GM12878 (cell line): ENCODE measurements around the gene HECTD2. TPM values are rescaled to one million over a fixed set of nuclear protein-coding genes. Genes with fewer than 3 reads are reported as not detected.

Source experiments
- ATAC-seq: fragments of 200-7000 bp; cut with Tn5 transposase; 3 replicates; pipeline ENCODE4 v1.9.1; 2020; ENCODE audit warnings: mild to moderate bottlenecking, moderate library complexity
- BruUV-seq: library from RNA; stranded (reverse); fragments of 400-500 nt; replicated peaks from 2 replicates; lab custom pipeline; 2021; lab: Mats Ljungman, UMichigan
- CTCF ChIA-PET: fragments of 300-600 bp; sonication (Branson Sonifier 250); formaldehyde crosslinking; extraction: SDS; loops from one replicate; lab custom pipeline; 2021; ENCODE audit warnings: inconsistent platforms; lab: Yijun Ruan, JAX
- POLR2A ChIA-PET: fragments of 350-600 bp; formaldehyde crosslinking; extraction: SDS; loops from one replicate; lab custom pipeline; 2021; ENCODE audit warnings: inconsistent platforms; lab: Charles Lee
- RAD21 ChIA-PET: fragments of 300-600 bp; sonication (Branson Sonifier 250); formaldehyde crosslinking; loops from one replicate; lab custom pipeline; 2023; ENCODE audit warnings: antibody characterized with exemption; ENCODE audit not compliant: unreplicated experiment; lab: Charles Lee
- SMC1A ChIA-PET: fragments of 300-600 bp; sonication (Branson Sonifier 250); formaldehyde crosslinking; loops from one replicate; lab custom pipeline; 2023; ENCODE audit not compliant: unreplicated experiment, uncharacterized antibody; lab: Charles Lee
- DNase-seq: peaks from one replicate; pipeline ENCODE4 v3.0.0-alpha.2; 2011; ENCODE audit warnings: low read depth, low spot score
- FAIRE-seq: peaks from 3 replicates; lab custom pipeline; 2011; peaks lifted over from hg19 to GRCh38; lab: Jason Lieb, UNC
- H2AFZ ChIP-seq: 2 replicates; pipeline ENCODE4 v1.6.0; 2011; ENCODE audit warnings: low read depth, low read length, control low read depth; ENCODE audit not compliant: control insufficient read depth
- H3K27ac ChIP-seq: 2 replicates; pipeline ENCODE4 v1.5.1; 2011; ENCODE audit warnings: control low read depth; ENCODE audit not compliant: control insufficient read depth, insufficient read depth
- H3K27me3 ChIP-seq, 2 experiments: replicated peaks in 1 of 2; 2 replicates each; pipeline versions ENCODE4 v1.6.0 to v1.6.1; 2011; ENCODE audit warnings: low read length in 1 of 2; ENCODE audit not compliant: control insufficient read depth in 2 of 2, insufficient read depth in 2 of 2
- H3K36me3 ChIP-seq, 2 experiments: 2 replicates each; pipeline ENCODE4 v1.5.1; 2011; ENCODE audit warnings: low read length in 1 of 2; ENCODE audit not compliant: control insufficient read depth in 2 of 2, insufficient read depth in 2 of 2
- H3K4me1 ChIP-seq: 2 replicates; pipeline ENCODE4 v1.6.1; 2011; ENCODE audit warnings: mild to moderate bottlenecking, low read length, moderate library complexity, mixed read lengths; ENCODE audit not compliant: control insufficient read depth, insufficient read depth
- H3K4me2 ChIP-seq: 2 replicates; pipeline ENCODE4 v1.6.0; 2011; ENCODE audit warnings: control low read depth; ENCODE audit not compliant: control insufficient read depth, insufficient read depth
- H3K4me3 ChIP-seq: fragments of 200-600 bp; sonication (generic); 2 replicates; pipeline ENCODE4 v1.5.1; 2016
- H3K79me2 ChIP-seq: 2 replicates; pipeline ENCODE4 v1.6.0; 2011; ENCODE audit warnings: low read length; ENCODE audit not compliant: control insufficient read depth, insufficient read depth
- H3K9ac ChIP-seq: 2 replicates; pipeline ENCODE4 v1.8.0; 2011; ENCODE audit warnings: low read length, control low read depth, mixed read lengths; ENCODE audit not compliant: control insufficient read depth, insufficient read depth
- H3K9me3 ChIP-seq: replicated peaks from 3 replicates; pipeline ENCODE4 v1.5.1; 2011; ENCODE audit warnings: mild to moderate bottlenecking, low read length; ENCODE audit not compliant: control insufficient read depth, insufficient read depth
- H4K20me1 ChIP-seq: 2 replicates; pipeline ENCODE4 v1.6.0; 2011; ENCODE audit not compliant: control insufficient read depth, insufficient read depth
- CREB1 ChIP-seq: IDR thresholded peaks from 2 replicates; pipeline ENCODE4 v1.6.1; 2012; ENCODE audit warnings: low read depth, mild to moderate bottlenecking, inconsistent platforms
- ETV6 ChIP-seq, 2 experiments: fragments of 450-650 bp in 1 of 2; IDR thresholded peaks in 1 of 2; conservative IDR thresholded peaks in 1 of 2; 2 replicates each; pipeline ENCODE4 v1.6.1; 2014; ENCODE audit warnings: antibody characterized with exemption in 1 of 2, borderline replicate concordance in 1 of 2, low read depth in 1 of 2, mild to moderate bottlenecking in 1 of 2, moderate library complexity in 1 of 2
- HDAC6 ChIP-seq: fragments of 200-600 bp; sonication (generic); IDR thresholded peaks from one replicate; pipeline ENCODE4 v1.8.0; 2017; ENCODE audit warnings: antibody characterized with exemption; ENCODE audit not compliant: unreplicated experiment
- HSF1 ChIP-seq: fragments of 150-350 bp; IDR thresholded peaks from 2 replicates; pipeline ENCODE4 v1.6.1; 2014; ENCODE audit warnings: mild to moderate bottlenecking, low read depth, low read length
- IRF4 ChIP-seq: IDR thresholded peaks from 2 replicates; pipeline ENCODE4 v1.6.1; 2011; ENCODE audit warnings: low read depth, low read length
- KLF5 ChIP-seq: fragments of 450-650 bp; IDR thresholded peaks from 2 replicates; pipeline ENCODE4 v1.6.1; 2014; ENCODE audit warnings: mild to moderate bottlenecking; ENCODE audit not compliant: partially characterized antibody
- MTA3 ChIP-seq: IDR thresholded peaks from 2 replicates; pipeline ENCODE4 v1.6.1; 2012; ENCODE audit warnings: low read length, inconsistent platforms, borderline replicate concordance
- NR2C2 ChIP-seq: IDR thresholded peaks from 2 replicates; pipeline ENCODE4 v1.6.1; 2011; ENCODE audit warnings: borderline replicate concordance, low read depth; ENCODE audit not compliant: control insufficient read depth, insufficient read length
- PBX3 ChIP-seq: IDR thresholded peaks from 2 replicates; pipeline ENCODE4 v1.6.1; 2011; ENCODE audit warnings: mild to moderate bottlenecking, low read depth, low read length, moderate library complexity; ENCODE audit not compliant: insufficient replicate concordance
- YY1 ChIP-seq: IDR thresholded peaks from 2 replicates; pipeline ENCODE4 v1.6.1; 2011; ENCODE audit warnings: low read depth, mild to moderate bottlenecking, low read length
- ZNF207 ChIP-seq: fragments of 450-650 bp; IDR thresholded peaks from 2 replicates; pipeline ENCODE4 v1.6.1; 2014; ENCODE audit warnings: antibody characterized with exemption, mild to moderate bottlenecking, borderline replicate concordance
- ZNF217 ChIP-seq: fragments of 450-650 bp; IDR thresholded peaks from 2 replicates; pipeline ENCODE4 v1.6.1; 2017; ENCODE audit warnings: antibody characterized with exemption, mild to moderate bottlenecking
- ZNF592 ChIP-seq: fragments of 450-650 bp; IDR thresholded peaks from 2 replicates; pipeline ENCODE4 v1.6.1; 2017; ENCODE audit warnings: mild to moderate bottlenecking, moderate library complexity
- whole genome bisulfite sequencing: methylation state at CpG from one replicate; pipeline ENCODE4 v1.1.6; 2016; ENCODE audit warnings: low lambda C conversion rate; ENCODE audit not compliant: insufficient replicate concordance, insufficient coverage; ENCODE audit errors: missing lambda C conversion rate; 5-methylcytosine and 5-hydroxymethylcytosine counted together
- in situ Hi-C: fragments of 300-500 bp; cut with MboI; formaldehyde crosslinking; loops from 9 replicates; pipeline ENCODE4 v1.14.3; 2018; ENCODE audit warnings: mixed read lengths
- intact Hi-C: fragments of 100-400 bp; cut with micrococcal nuclease; formaldehyde crosslinking; loops from one replicate; pipeline ENCODE4 v1.14.2; 2022; ENCODE audit not compliant: unreplicated experiment
- polyA plus RNA-seq, 11 experiments: library from polyadenylated mRNA; depleted of rRNA in 4 of 11; unstranded in 6 of 11; stranded (reverse) in 5 of 11; fragments of >200 nt; fragmentation: Nextera tagmentation in 4 of 11; fragmentation: Illumina TruSeq in 1 of 11; extraction: Ambion mirVana in 4 of 11; extraction: Trizol in 1 of 11; gene quantifications; 1 replicate in 1 of 11; 2 replicates in 10 of 11; pipeline versions ENCODE4 v1.2.1 to v1.2.3, GENCODE V29; 2011 to 2016; ENCODE audit warnings: inconsistent platforms in 2 of 11, missing spikeins in 2 of 11, low read depth in 1 of 11
- total RNA-seq, 4 experiments: library from RNA; depleted of rRNA in 3 of 4; stranded (reverse); fragments of >200 nt in 3 of 4; fragmentation: Illumina TruSeq in 1 of 4; extraction: Trizol in 1 of 4; gene quantifications; 2 replicates each; pipeline versions ENCODE4 v1.2.1 to v1.2.3, GENCODE V29; 2013 to 2021

Gene HECTD2
- total and polyA plus RNA-seq, 10 of the 15 experiments (the other 5 are each of a cell fraction or from before 2014, with no cell fraction given), result 0.87 to 3.0 (median 1.7) TPM

GRCh38 chr10:91367558-91367957 lies 42.6 kb upstream of the HECTD2 start:
- Histone ChIP-seq H3K4me3 (no peak overlapping the region), H4K20me1 (no peaks in the 10 kb centered on the region), H3K36me3 (no peaks in the 10 kb centered on the region), H3K9me3 (no peaks in the 10 kb centered on the region), H2AFZ (no peak overlapping the region), H3K9ac (no peak overlapping the region), H3K79me2 (no peaks in the 10 kb centered on the region), H3K4me2 (no peak overlapping the region), H3K27ac (no peak overlapping the region), H3K27me3 (no peaks in the 10 kb centered on the region), H3K4me1 (no peaks in the 10 kb centered on the region)
- WGBS, result 48% methylated on average over 2 of the region's 2 CpGs
- SMC1A ChIA-PET, result interaction anchor here (0.8 kb wide), 1 partner anchor 69 kb away, joined by 3 read pairs; no protein-coding TSS in a partner anchor
- no peak for FAIRE-seq
- intact Hi-C loops, result loop anchor here (5.0 kb wide), 1 partner anchor 70 kb away; no protein-coding TSS in a partner anchor
- CTCF ChIA-PET, result interaction anchor here (0.6 to 1.0 kb wide), 2 partner anchors 69 to 365 kb away, joined by 3 read pairs; no protein-coding TSS in a partner anchor
- RAD21 ChIA-PET, result no interaction called here
- in situ Hi-C loops, result no loop called here
- no TSS peak for BruUV-seq
- no peak for DNase-seq
- ATAC-seq, result no peak
- POLR2A ChIA-PET, result interaction anchor here (0.6 kb wide), 1 partner anchor 46 kb away, joined by 4 read pairs; no protein-coding TSS in a partner anchor
- TF ChIP-seq IRF4 (no peak), PBX3 (no peak), ZNF207 (no peak), YY1 (no peak), MTA3 (no peak), ETV6 (conservative IDR thresholded peaks at IDR 0.05 in 1 of 2, IDR thresholded peaks at IDR 0.05 in 1 of 2; ENCODE audit: borderline replicate concordance in 1 of 2, low read depth in 1 of 2) (no peak), NR2C2 (no peak), HDAC6 (no peak), KLF5 (no peak), HSF1 (no peak), ZNF592 (no peak), ZNF217 (no peak), CREB1 (no peak)
